Hepatocyte (in vitro differentiated cells): ENCODE measurements around the gene SPATA20.

Experiments used
- EZH2 ChIP-seq: fragments of 200-600 bp; sonication (generic); IDR thresholded peaks from 2 replicates; pipeline ENCODE4 v1.6.1; 2016; ENCODE audit warnings: antibody characterized with exemption, mild to moderate bottlenecking, borderline replicate concordance
- TF ChIP-seq, protein P1 (sequence below): fragments of 200-600 bp; sonication (generic); IDR thresholded peaks from 2 replicates; pipeline ENCODE4 v1.5.1; 2016; ENCODE audit warnings: antibody characterized with exemption, mild to moderate bottlenecking; ENCODE audit not compliant: poor library complexity

DNA sequence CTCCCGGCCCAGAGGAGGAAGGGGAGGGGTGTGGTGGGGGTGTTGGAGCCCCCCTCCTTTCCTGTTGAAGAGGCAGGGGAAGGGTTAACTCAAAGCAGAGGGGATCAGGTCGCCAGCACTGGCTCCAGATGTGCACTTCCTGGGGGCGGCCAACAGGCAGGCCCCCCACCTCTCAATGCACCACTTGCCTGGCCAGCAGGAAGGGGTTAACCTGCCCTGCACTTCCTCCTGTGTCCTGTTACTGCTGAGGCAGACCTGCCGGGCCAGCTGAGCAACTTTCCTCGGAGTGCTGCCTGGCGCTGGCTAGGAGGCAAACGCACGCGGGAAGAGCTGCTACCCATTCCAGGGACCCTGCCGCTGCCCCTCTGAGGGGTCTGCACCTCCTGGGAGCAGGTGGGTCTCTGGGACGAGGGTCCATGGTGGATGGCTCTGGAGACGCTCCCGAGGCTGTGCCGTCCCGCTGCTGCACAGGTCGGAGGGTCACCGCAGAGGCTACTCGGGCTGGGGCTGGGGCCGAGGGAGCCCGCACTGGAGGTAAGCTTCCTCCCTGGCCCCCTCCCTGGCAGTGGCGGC, 14.4 kb upstream of the SPATA20 start, which contains the start of gene EPN3:
- TF ChIP-seq, protein P1, sequence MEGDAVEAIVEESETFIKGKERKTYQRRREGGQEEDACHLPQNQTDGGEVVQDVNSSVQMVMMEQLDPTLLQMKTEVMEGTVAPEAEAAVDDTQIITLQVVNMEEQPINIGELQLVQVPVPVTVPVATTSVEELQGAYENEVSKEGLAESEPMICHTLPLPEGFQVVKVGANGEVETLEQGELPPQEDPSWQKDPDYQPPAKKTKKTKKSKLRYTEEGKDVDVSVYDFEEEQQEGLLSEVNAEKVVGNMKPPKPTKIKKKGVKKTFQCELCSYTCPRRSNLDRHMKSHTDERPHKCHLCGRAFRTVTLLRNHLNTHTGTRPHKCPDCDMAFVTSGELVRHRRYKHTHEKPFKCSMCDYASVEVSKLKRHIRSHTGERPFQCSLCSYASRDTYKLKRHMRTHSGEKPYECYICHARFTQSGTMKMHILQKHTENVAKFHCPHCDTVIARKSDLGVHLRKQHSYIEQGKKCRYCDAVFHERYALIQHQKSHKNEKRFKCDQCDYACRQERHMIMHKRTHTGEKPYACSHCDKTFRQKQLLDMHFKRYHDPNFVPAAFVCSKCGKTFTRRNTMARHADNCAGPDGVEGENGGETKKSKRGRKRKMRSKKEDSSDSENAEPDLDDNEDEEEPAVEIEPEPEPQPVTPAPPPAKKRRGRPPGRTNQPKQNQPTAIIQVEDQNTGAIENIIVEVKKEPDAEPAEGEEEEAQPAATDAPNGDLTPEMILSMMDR: no peak
- no peak for TF ChIP-seq EZH2
